Measurements from ENCODE around the gene SAV1. TPM values are rescaled to one million over a fixed set of nuclear protein-coding genes. Genes with fewer than 3 reads are reported as not detected.
"Not testable (repeated sequence)": the region's sequence is repeated elsewhere in the genome, so short reads cannot be mapped to it uniquely, and the experiment has no call there.

Gene SAV1
- total RNA-seq, 1 donor from 2014 or later = 39.9 TPM

- peak; percentile 55 for DNase-seq (ENCODE audit: low read depth)
These were observed 1.1 kb downstream of the SAV1 start for GRCh38 chr14:50666772-50667683.

GRCh38 chr14:50665300-50665699 is 2.8 kb downstream of the SAV1 start:
- DNase-seq (ENCODE audit: low read depth) = not testable (repeated sequence)

- not testable (repeated sequence) for DNase-seq (ENCODE audit: low read depth)
These were observed 3.5 kb downstream of the SAV1 start for GRCh38 chr14:50664579-50664978.

GRCh38 chr14:50659327-50659974 is 8.7 kb downstream of the SAV1 start:
- DNase-seq (ENCODE audit: low read depth) = no peak

GRCh38 chr14:50658203-50658602 is 9.9 kb downstream of the SAV1 start:
- no peak for DNase-seq (ENCODE audit: low read depth)

- DNase-seq (ENCODE audit: low read depth) = no peak
These were observed 10.4 kb downstream of the SAV1 start for GRCh38 chr14:50657753-50658152.

GRCh38 chr14:50656776-50657175 is 11.3 kb downstream of the SAV1 start:
- DNase-seq (ENCODE audit: low read depth) = no peak

GRCh38 chr14:50649691-50650090 is 18.4 kb downstream of the SAV1 start:
- DNase-seq (ENCODE audit: low read depth) = no peak

- DNase-seq (ENCODE audit: low read depth) = no peak
These were observed 20.4 kb downstream of the SAV1 start for GRCh38 chr14:50647753-50648152.

- no peak for DNase-seq (ENCODE audit: low read depth)
These were observed 20.8 kb downstream of the SAV1 start for GRCh38 chr14:50647282-50647681.

GRCh38 chr14:50635141-50635540 is 33.0 kb downstream of the SAV1 start:
- no peak for DNase-seq (ENCODE audit: low read depth)

- DNase-seq (ENCODE audit: low read depth) = no peak
These were observed 34.2 kb downstream of the SAV1 start for GRCh38 chr14:50633954-50634353.

- DNase-seq (ENCODE audit: low read depth) = no peak
These were observed 36.7 kb downstream of the SAV1 start for GRCh38 chr14:50631408-50631821.

GRCh38 chr14:50624947-50625346 is 43.2 kb downstream of the SAV1 start:
- DNase-seq (ENCODE audit: low read depth) = not testable (repeated sequence)

- DNase-seq (ENCODE audit: low read depth) = no peak
These were observed 43.7 kb downstream of the SAV1 start for GRCh38 chr14:50624447-50624846.

- no peak for DNase-seq (ENCODE audit: low read depth)
These were observed 45.1 kb downstream of the SAV1 start for GRCh38 chr14:50622978-50623377.

GRCh38 chr14:50620341-50620740 is 47.8 kb downstream of the SAV1 start:
- no peak for DNase-seq (ENCODE audit: low read depth)

GRCh38 chr14:50619569-50620141 is 48.5 kb downstream of the SAV1 start:
- peak; percentile 57 for DNase-seq (ENCODE audit: low read depth)

GRCh38 chr14:50616275-50616674 is 51.8 kb downstream of the SAV1 start:
- no peak for DNase-seq (ENCODE audit: low read depth)

- no peak for DNase-seq (ENCODE audit: low read depth)
These were observed 52.6 kb downstream of the SAV1 start for GRCh38 chr14:50615552-50615951.

GRCh38 chr14:50615056-50615455 is 53.0 kb downstream of the SAV1 start:
- DNase-seq (ENCODE audit: low read depth) = no peak

GRCh38 chr14:50612806-50613205 is 55.3 kb downstream of the SAV1 start:
- DNase-seq (ENCODE audit: low read depth) = no peak

Measured in myocyte (in vitro differentiated cells).